Measurements from ENCODE around the gene KCNC1.

DNA sequence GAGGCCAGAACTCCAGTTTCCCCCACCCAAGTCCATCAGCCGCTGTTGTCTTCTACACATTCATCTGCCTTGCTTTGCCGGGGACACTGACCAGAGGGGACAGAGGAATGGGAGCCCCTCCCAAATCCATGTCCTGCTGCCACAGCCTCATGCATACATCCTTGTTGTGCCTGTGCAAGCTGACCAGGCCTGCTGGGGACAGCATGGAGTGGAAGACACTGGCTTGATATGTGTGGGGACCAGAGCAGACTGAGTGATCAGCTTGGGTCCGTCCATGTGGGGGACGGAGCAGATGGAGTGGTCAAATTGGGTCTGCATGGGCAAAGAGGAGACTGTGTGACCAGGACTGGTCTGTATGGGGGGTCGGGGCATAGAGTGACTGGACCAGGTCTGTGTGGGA lies 43.8 kb downstream of the KCNC1 start:
- no peak for TF ChIP-seq POLR2A (IDR thresholded peaks at IDR 0.05; ENCODE audit: low read depth, low read length)
- TF ChIP-seq, protein P1, sequence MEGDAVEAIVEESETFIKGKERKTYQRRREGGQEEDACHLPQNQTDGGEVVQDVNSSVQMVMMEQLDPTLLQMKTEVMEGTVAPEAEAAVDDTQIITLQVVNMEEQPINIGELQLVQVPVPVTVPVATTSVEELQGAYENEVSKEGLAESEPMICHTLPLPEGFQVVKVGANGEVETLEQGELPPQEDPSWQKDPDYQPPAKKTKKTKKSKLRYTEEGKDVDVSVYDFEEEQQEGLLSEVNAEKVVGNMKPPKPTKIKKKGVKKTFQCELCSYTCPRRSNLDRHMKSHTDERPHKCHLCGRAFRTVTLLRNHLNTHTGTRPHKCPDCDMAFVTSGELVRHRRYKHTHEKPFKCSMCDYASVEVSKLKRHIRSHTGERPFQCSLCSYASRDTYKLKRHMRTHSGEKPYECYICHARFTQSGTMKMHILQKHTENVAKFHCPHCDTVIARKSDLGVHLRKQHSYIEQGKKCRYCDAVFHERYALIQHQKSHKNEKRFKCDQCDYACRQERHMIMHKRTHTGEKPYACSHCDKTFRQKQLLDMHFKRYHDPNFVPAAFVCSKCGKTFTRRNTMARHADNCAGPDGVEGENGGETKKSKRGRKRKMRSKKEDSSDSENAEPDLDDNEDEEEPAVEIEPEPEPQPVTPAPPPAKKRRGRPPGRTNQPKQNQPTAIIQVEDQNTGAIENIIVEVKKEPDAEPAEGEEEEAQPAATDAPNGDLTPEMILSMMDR (conservative IDR thresholded peaks at IDR 0.05; ENCODE audit: low read depth, low read length) = no peak
- TF ChIP-seq, protein P2, sequence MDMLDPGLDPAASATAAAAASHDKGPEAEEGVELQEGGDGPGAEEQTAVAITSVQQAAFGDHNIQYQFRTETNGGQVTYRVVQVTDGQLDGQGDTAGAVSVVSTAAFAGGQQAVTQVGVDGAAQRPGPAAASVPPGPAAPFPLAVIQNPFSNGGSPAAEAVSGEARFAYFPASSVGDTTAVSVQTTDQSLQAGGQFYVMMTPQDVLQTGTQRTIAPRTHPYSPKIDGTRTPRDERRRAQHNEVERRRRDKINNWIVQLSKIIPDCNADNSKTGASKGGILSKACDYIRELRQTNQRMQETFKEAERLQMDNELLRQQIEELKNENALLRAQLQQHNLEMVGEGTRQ (IDR thresholded peaks at IDR 0.05; ENCODE audit: low read depth, low read length) = no peak
- TF ChIP-seq RAD21 (IDR thresholded peaks at IDR 0.05; ENCODE audit: low read length) = no peak
- no peak for TF ChIP-seq RFX5 (IDR thresholded peaks at IDR 0.05; ENCODE audit: low read depth, low read length)
- no peak for TF ChIP-seq FOS (IDR thresholded peaks at IDR 0.05; ENCODE audit: low read depth, low read length)
